ENCODE measurements around the gene MS4A14. TPM values are rescaled to one million over a fixed set of nuclear protein-coding genes. Genes with fewer than 3 reads are reported as not detected.

MS4A14 gene
- total and polyA plus RNA-seq, 2 experiments from 2014 or later = not detected

GRCh38 chr11:60371854-60372253, 24.4 kb upstream of the MS4A14 start:
- peak overlapping the region; percentile 36 for H3K27ac ChIP-seq
- no peak for DNase-seq (ENCODE audit: low spot score)

GRCh38 chr11:60372767-60373166, 23.5 kb upstream of the MS4A14 start:
- Histone ChIP-seq H3K27me3 (no peaks in the 10 kb centered on the region), H4K20me1 (ENCODE audit: insufficient read depth, poor library complexity, severe bottlenecking) (no peaks in the 10 kb centered on the region), H3K9me3 (ENCODE audit: low read depth) (no peaks in the 10 kb centered on the region), H3K79me2 (no peaks in the 10 kb centered on the region), H3K36me3 (replicated peaks; ENCODE audit: insufficient read depth, low read depth) (no peaks in the 10 kb centered on the region), H3K9me2 (replicated peaks; ENCODE audit: insufficient read depth) (no peaks in the 10 kb centered on the region), H3K27ac (no peak overlapping the region), H3K4me3 (no peak overlapping the region), H3K4me1 (ENCODE audit: insufficient read depth) (no peaks in the 10 kb centered on the region), H3K4me2 (no peak overlapping the region), H2AFZ (no peak overlapping the region)
- DNase-seq (ENCODE audit: low spot score) = no peak
- TF ChIP-seq EZH2phosphoT487 (IDR thresholded peaks at IDR 0.05; ENCODE audit: low read depth, severe bottlenecking, unreplicated experiment) = no peak
- TF ChIP-seq EZH2 (IDR thresholded peaks at IDR 0.05; ENCODE audit: borderline replicate concordance) = no peak
- no peak for TF ChIP-seq CTCF (IDR thresholded peaks at IDR 0.05; ENCODE audit: poor library complexity)
- WGBS (ENCODE audit: low lambda C conversion rate, missing lambda C conversion rate) = 68% methylated on average over 3 of the region's 3 CpGs

More at GRCh38 chr11:60371854-60372253, 24.4 kb upstream of the MS4A14 start:
- Histone ChIP-seq H4K20me1 (ENCODE audit: insufficient read depth, poor library complexity, severe bottlenecking) (no peaks in the 10 kb centered on the region), H2AFZ (no peak overlapping the region), H3K79me2 (no peaks in the 10 kb centered on the region), H3K4me3 (no peak overlapping the region), H3K36me3 (replicated peaks; ENCODE audit: insufficient read depth, low read depth) (no peaks in the 10 kb centered on the region), H3K4me2 (no peak overlapping the region), H3K27me3 (no peaks in the 10 kb centered on the region), H3K9me3 (ENCODE audit: low read depth) (no peaks in the 10 kb centered on the region), H3K4me1 (ENCODE audit: insufficient read depth) (no peaks in the 10 kb centered on the region), H3K9me2 (replicated peaks; ENCODE audit: insufficient read depth) (no peaks in the 10 kb centered on the region)
- no peak for TF ChIP-seq EZH2 (IDR thresholded peaks at IDR 0.05; ENCODE audit: borderline replicate concordance)
- no peak for TF ChIP-seq CTCF (IDR thresholded peaks at IDR 0.05; ENCODE audit: poor library complexity)
- TF ChIP-seq EZH2phosphoT487 (IDR thresholded peaks at IDR 0.05; ENCODE audit: low read depth, severe bottlenecking, unreplicated experiment) = no peak
- WGBS (ENCODE audit: low lambda C conversion rate, missing lambda C conversion rate) = 73% methylated on average over 1 of the region's 1 CpG

GRCh38 chr11:60375316-60375715, 20.9 kb upstream of the MS4A14 start:
- H3K36me3 ChIP-seq (replicated peaks; ENCODE audit: insufficient read depth, low read depth) = no peaks in the 10 kb centered on the region
- H4K20me1 ChIP-seq (ENCODE audit: insufficient read depth, poor library complexity, severe bottlenecking) = no peaks in the 10 kb centered on the region
- no peaks in the 10 kb centered on the region for H3K9me3 ChIP-seq (ENCODE audit: low read depth)
- H3K4me3 ChIP-seq = no peak overlapping the region
- H3K79me2 ChIP-seq = no peaks in the 10 kb centered on the region
- WGBS (ENCODE audit: low lambda C conversion rate, missing lambda C conversion rate) = 94% methylated on average over 3 of the region's 3 CpGs
- no peak overlapping the region for H3K4me2 ChIP-seq
- no peak overlapping the region for H2AFZ ChIP-seq
- no peak overlapping the region for H3K27ac ChIP-seq
- no peak for TF ChIP-seq EZH2phosphoT487 (IDR thresholded peaks at IDR 0.05; ENCODE audit: low read depth, severe bottlenecking, unreplicated experiment)
- no peak for TF ChIP-seq CTCF (IDR thresholded peaks at IDR 0.05; ENCODE audit: poor library complexity)
- TF ChIP-seq EZH2 (IDR thresholded peaks at IDR 0.05; ENCODE audit: borderline replicate concordance) = no peak
- no peaks in the 10 kb centered on the region for H3K27me3 ChIP-seq
- H3K4me1 ChIP-seq (ENCODE audit: insufficient read depth) = no peaks in the 10 kb centered on the region
- H3K9me2 ChIP-seq (replicated peaks; ENCODE audit: insufficient read depth) = no peaks in the 10 kb centered on the region
- DNase-seq (ENCODE audit: low spot score) = no peak

- Histone ChIP-seq H3K4me1 (ENCODE audit: insufficient read depth) (no peaks in the 10 kb centered on the region), H3K27ac (peak overlapping the region; percentile 15), H3K4me2 (no peak overlapping the region), H3K9me2 (replicated peaks; ENCODE audit: insufficient read depth) (no peaks in the 10 kb centered on the region), H4K20me1 (ENCODE audit: insufficient read depth, poor library complexity, severe bottlenecking) (no peaks in the 10 kb centered on the region), H2AFZ (no peak overlapping the region), H3K79me2 (no peaks in the 10 kb centered on the region), H3K36me3 (replicated peaks; ENCODE audit: insufficient read depth, low read depth) (no peaks in the 10 kb centered on the region), H3K9me3 (ENCODE audit: low read depth) (no peaks in the 10 kb centered on the region), H3K4me3 (no peak overlapping the region), H3K27me3 (no peaks in the 10 kb centered on the region)
- WGBS (ENCODE audit: low lambda C conversion rate, missing lambda C conversion rate) = 55% methylated on average over 3 of the region's 3 CpGs
- peak; percentile 8 for DNase-seq (ENCODE audit: low spot score)
- TF ChIP-seq EZH2 (IDR thresholded peaks at IDR 0.05; ENCODE audit: borderline replicate concordance) (no peak), EZH2phosphoT487 (IDR thresholded peaks at IDR 0.05; ENCODE audit: low read depth, severe bottlenecking, unreplicated experiment) (no peak), CTCF (IDR thresholded peaks at IDR 0.05; ENCODE audit: poor library complexity) (no peak)
Observed at GRCh38 chr11:60376601-60377000, 19.7 kb upstream of the MS4A14 start.

Data from hepatocyte (in vitro differentiated cells).